Neural cell (in vitro differentiated cells): ENCODE measurements around the gene C3orf38.

Experiments used
- RAD21 ChIP-seq: fragments of 450-650 bp; conservative IDR thresholded peaks from 2 replicates; pipeline ENCODE4 v1.6.1; 2014; ENCODE audit warnings: antibody characterized with exemption, mild to moderate bottlenecking, moderate library complexity
- TF ChIP-seq, protein P1 (sequence below): fragments of 450-650 bp; IDR thresholded peaks from 2 replicates; pipeline ENCODE4 v1.5.1; 2014; ENCODE audit warnings: antibody characterized with exemption, mild to moderate bottlenecking, moderate library complexity; ENCODE audit not compliant: poor library complexity, severe bottlenecking
- TF ChIP-seq, protein P2 (sequence below): IDR thresholded peaks from 2 replicates; pipeline ENCODE4 v1.6.1; 2012; ENCODE audit warnings: borderline replicate concordance

DNA sequence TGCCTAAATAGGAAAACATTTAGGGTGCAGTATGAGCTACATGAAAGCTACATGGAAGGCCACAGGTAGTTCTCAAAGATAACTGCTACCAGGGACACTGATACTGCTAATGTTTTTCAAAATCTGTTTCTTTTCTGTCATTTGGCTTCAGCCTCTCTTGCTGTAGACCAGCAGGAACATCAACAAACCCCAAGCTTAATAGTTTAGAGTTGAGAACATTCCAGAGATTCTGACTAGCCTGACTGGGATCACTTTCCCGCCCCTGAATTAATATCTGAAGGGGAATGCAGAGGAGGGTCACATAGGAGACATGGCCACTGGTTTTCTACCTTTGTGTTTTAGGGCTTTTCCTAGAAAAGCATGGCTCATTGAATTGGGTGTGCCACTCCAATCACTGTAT lies 16.9 kb upstream of the C3orf38 start:
- TF ChIP-seq, protein P1, sequence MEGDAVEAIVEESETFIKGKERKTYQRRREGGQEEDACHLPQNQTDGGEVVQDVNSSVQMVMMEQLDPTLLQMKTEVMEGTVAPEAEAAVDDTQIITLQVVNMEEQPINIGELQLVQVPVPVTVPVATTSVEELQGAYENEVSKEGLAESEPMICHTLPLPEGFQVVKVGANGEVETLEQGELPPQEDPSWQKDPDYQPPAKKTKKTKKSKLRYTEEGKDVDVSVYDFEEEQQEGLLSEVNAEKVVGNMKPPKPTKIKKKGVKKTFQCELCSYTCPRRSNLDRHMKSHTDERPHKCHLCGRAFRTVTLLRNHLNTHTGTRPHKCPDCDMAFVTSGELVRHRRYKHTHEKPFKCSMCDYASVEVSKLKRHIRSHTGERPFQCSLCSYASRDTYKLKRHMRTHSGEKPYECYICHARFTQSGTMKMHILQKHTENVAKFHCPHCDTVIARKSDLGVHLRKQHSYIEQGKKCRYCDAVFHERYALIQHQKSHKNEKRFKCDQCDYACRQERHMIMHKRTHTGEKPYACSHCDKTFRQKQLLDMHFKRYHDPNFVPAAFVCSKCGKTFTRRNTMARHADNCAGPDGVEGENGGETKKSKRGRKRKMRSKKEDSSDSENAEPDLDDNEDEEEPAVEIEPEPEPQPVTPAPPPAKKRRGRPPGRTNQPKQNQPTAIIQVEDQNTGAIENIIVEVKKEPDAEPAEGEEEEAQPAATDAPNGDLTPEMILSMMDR, result no peak
- TF ChIP-seq, protein P2, sequence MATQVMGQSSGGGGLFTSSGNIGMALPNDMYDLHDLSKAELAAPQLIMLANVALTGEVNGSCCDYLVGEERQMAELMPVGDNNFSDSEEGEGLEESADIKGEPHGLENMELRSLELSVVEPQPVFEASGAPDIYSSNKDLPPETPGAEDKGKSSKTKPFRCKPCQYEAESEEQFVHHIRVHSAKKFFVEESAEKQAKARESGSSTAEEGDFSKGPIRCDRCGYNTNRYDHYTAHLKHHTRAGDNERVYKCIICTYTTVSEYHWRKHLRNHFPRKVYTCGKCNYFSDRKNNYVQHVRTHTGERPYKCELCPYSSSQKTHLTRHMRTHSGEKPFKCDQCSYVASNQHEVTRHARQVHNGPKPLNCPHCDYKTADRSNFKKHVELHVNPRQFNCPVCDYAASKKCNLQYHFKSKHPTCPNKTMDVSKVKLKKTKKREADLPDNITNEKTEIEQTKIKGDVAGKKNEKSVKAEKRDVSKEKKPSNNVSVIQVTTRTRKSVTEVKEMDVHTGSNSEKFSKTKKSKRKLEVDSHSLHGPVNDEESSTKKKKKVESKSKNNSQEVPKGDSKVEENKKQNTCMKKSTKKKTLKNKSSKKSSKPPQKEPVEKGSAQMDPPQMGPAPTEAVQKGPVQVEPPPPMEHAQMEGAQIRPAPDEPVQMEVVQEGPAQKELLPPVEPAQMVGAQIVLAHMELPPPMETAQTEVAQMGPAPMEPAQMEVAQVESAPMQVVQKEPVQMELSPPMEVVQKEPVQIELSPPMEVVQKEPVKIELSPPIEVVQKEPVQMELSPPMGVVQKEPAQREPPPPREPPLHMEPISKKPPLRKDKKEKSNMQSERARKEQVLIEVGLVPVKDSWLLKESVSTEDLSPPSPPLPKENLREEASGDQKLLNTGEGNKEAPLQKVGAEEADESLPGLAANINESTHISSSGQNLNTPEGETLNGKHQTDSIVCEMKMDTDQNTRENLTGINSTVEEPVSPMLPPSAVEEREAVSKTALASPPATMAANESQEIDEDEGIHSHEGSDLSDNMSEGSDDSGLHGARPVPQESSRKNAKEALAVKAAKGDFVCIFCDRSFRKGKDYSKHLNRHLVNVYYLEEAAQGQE, result no peak
- TF ChIP-seq RAD21, result no peak
